GM19467 (cell line): ENCODE measurements around the gene CLCF1.
"Not testable (repeated sequence)": the region's sequence is repeated elsewhere in the genome, so short reads cannot be mapped to it uniquely, and the experiment has no call there.

ENCODE experiments used
- ATAC-seq: cut with Tn5 transposase; IDR thresholded peaks from one replicate; pipeline ENCODE4 v1.9.1; 2021; ENCODE audit warnings: mild to moderate bottlenecking, moderate library complexity; ENCODE audit not compliant: unreplicated experiment

CLCF1 gene

DNA sequence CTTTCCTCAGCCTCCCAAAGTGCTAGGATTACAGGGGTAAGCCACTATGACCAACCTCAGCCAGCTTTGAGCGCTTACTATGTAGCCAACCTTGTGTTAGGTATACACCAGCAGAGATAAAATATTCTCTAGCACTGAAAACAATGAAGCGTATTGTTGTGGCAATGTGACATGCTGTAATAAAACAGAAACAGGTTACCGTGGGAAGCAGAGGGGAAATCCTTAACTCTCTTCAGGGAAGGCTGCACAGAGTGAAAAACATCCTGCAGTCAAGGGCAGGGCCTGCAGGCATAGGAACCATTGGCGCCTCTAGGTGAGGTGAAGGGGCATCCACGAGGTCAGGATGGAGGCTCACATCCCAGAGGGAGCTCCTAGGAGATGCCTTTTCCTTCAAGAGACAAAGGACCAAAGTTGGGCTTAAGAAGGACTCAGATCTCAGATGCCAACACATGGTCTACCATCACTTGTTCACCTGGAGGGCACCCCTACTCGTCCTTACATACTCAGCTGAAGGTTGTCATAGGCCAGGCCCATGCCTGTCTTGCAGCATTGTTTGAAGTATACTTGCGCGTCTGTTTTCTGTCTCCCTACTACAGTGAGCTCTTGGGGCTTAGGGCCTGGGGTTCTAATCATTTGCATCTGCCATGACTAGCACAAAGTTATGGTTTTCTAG is 28.0 kb downstream of the CLCF1 start:
- ATAC-seq = no peak

DNA sequence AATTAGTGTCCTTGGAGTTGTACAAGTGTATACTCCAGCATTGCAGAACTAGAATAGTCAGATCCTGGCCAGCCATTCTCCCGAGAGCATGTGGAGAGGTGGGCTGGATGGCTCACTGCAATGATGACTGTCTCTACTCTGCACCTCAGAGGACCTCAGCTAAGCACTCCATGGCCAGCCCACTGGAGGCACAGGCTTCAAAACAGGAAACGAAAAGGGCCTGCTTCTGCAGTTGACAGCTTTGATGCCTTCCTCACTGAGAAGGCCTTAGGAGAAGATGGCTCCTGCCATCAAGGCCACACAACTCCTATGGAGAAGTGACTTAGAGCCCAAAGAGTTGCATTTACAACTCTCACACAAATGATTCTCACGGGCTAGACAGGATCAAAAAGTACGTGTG is 29.1 kb downstream of the CLCF1 start:
- no peak for ATAC-seq

DNA sequence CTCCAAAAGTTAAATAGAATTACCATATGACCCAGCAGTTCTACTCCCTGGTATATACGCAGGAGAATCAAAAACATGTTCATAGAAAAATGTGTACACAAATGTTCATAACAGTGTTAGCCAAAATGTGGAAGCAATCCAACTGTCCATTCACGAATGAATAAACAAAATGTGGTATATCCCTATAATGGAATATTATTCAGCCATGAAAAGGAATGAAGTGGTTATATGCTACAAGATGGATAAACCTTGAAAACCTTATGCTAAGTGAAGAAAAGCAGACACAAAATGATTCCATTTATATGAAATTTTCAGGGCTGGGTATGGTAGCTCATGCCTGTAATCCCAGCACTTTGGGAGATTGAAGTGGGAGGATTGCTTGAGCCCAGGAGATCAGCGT is 36.1 kb downstream of the CLCF1 start:
- ATAC-seq = no peak

DNA sequence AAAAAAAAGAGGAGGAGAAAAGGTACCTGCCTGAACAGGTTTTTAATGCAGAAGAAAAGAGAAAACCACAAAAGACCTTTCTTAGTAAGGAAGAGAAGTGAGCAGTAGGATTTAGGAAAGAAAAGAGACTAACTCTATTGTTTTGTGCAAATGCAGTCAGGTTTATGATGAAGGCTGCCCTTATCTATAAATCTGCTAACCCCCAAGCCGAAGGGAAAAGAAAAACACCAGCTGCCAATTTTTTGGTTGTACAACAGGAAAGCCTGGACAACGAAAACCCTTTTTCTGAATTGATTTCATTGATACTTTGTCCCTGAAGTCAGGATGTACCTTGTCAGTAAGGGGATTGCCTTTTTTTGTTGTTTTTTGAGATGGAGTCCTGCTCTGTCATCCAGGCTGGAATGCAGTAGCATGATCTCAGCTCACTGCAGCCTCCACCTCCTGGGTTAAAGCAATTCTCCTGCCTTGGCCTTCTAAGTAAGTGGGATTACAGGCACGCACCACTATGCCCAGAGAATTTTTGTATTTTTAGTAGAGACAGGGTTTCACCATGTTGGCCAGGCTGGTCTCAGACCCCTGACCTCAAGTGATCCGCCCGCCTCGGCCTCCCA is 41.2 kb downstream of the CLCF1 start:
- ATAC-seq = no peak

DNA sequence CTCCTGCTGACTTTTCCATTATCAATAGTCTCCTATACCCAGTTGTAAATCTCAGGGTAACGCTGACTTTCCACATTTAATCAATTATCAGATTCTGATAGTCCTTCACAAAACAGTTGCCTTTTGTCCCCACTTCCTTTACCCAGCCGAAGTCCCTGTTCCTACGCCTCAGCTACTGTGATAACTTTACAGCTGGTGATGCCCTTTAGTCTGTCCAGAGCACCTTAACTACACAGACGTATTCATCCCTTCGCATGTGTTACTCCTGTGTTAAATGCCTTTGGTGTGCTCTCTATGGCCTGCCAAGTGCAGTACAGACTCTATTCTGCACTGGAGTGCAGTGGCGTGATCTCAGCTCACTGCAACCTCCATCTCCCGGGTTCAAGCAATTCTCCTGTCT is 49.9 kb downstream of the CLCF1 start:
- ATAC-seq = no peak

DNA sequence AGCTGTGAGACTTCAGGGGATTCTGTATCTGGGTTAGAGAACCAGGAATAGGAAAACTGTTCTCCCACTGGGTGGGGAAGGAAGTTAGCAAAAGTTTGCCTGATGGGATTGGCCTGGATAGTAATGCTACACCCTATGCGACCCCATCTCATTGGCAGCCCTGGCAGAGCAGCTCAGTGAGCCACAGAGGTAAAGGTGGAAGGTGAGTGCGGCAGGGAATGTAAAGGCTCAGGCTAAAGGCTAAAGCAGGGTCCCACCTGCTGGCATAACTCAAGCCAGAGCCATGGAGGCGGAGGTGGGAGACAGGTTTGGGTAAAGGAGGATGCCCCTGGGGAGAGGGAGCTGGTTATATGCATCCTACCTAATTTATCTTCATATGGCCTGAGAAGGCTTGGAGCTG is 51.3 kb downstream of the CLCF1 start:
- no peak for ATAC-seq

DNA sequence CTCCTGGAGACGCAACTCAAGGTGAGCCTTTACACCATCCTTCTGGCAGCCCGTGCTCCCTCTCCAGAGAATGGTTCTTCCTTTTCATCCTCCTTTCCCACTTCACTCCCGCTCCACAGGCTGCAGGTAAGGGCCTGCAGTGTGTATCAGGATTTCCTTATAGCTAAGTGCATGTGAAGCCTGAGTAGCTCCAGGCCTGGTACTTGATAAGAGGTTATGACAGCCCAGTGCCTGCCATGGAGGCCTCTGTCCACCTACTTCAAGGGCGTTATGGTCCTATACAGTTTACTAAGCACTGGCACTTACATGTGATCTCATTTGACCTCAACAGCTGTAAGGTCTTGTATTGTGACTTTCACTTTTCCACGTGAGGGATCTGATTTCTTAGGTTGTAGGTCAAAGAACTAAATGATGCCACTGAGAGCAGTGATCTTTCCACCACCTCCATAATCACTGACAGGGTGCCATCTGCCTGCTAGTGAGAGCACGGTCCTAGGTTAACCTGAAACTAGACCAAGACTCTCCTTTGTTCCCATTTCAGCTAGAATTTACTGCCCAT is 52.0 kb downstream of the CLCF1 start:
- ATAC-seq = no peak

DNA sequence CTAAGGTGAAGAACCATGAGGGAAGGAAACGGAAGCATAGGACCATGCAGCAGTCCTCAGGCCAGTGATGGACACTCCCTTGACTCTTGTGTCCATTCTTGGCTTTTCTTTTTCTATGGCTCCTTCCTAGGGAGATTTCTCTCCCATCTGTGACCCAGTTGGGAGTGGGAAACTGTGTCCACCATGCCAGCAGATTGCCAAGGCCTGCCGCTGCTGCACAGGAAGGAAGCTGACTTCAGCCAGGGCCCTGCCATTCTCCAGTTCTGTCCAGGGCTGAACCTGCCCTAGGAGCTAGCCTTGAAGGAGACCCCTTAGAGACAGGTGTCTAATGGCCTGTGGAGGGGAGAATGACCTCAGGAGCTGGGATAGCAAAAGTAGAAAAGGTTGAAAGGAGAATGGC is 52.7 kb downstream of the CLCF1 start:
- no peak for ATAC-seq

DNA sequence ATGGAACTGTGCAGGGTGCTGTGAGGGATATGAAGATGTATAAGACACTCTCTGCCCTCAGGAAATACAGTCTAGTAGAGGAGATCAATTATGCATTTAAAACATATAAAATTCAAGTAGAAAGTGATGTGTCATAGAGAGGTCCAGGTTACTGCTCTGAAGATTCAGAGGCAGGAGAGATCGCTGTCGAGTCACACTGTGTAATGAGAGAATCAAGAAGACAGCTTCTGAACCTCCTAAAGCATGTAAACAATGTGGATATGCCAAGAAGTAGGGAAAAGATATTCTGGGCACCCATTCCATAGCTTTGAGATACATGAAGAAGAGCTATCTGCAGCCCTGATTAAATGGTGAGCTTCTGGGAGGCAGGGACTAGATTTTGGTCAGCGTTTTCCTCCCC is 53.4 kb downstream of the CLCF1 start:
- no peak for ATAC-seq

DNA sequence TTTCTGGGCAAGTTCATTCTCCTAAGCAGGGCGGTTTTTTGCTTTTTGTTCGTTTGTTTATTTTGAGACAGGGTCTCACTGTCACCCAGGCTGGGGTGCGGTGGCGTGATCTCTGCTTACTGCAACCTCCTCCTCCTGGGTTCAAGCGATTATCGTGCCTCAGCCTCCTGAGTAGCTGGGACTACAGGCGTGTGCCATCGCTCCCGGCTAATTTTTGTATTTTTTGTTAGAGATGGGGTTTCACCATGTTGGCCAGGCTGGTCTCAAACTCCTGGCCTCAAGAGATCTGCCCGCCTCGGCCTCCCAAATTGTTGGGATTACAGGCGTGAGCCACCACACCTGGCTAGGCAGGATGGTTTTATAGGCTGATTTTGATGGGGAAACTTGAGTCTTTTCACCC is 54.5 kb downstream of the CLCF1 start:
- ATAC-seq = not testable (repeated sequence)

DNA sequence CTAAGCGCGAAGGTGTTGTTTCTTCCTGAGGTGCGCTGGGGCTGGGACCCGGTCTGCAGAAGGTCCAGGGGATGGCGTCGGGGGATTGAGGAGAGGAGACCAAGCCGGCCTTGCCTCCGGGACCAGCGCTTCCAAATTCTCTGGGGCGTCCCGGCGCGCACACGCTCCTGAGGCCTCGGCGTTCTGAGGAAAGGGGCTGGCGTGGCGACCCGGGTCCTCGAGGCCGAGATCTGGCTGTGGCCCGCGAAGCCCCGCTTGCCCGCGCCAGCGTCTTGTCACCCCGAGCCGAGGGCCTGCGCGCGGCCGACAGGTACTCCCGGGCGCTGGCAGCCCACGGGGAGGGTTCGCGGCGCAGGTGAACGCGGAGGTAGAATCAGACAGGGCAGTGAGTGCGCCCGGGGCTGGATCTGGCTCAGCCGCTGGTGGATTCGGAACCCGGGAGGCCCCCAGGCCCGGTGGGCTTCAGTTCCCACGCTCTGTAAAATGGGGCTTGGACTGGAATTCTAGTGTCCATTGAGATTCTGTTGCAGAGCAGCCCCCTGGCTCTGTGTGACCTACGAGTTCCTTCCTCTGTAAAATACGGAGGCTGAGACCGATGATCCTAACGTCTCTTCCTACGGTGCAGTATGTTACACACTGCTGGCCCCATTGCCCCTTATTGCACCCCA is 55.4 kb downstream of the CLCF1 start:
- ATAC-seq = peak; percentile 17

DNA sequence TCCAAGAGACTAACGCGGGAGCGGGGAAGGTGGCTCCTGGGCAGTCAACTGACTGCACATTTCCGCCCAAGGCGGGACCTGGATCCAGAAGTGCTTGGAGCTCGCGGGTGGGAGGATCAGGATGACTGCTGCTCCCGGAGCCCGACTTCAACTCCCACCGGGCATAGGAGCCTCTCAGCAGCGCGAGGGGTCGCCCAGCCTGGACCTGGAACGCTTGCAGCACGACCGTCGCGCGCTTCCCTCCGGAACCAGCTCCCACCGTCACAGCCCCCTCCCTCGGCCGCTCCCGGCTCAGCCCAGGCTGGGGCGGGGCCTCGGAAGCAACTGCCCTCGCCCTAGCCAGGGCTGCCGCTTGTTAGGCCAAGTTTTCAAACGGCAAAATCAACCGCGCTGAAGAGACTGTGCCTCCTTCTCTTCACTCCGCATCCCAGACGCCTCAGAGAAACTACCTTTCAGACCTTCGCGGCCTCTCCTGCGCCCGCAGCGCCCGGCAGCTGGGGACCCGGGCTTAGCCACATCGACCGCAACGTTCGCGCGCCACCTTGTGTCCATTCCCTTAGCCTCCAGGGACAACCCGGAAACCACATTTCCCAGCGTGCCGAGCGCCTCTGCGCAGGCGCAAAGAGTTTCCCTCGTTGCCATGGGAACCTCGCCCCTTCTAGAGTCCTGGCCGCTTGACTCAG is 56.1 kb downstream of the CLCF1 start:
- peak; percentile 74 for ATAC-seq

DNA sequence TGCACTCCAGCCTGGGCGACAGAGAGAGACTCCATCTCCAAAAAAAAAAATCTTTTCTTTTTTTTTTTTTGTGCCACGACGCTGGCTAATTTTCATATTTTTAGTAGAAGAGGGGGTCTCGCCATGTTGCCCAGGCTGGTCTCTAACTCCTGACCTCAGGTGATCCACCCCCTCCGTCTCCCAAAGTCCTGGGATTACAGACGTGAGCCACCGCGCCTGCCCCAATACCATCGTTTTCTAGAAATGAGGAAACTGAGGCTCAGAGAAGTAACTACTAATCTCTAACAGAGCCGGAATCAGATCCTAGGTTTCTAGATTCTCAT is 56.6 kb downstream of the CLCF1 start:
- ATAC-seq = no peak

DNA sequence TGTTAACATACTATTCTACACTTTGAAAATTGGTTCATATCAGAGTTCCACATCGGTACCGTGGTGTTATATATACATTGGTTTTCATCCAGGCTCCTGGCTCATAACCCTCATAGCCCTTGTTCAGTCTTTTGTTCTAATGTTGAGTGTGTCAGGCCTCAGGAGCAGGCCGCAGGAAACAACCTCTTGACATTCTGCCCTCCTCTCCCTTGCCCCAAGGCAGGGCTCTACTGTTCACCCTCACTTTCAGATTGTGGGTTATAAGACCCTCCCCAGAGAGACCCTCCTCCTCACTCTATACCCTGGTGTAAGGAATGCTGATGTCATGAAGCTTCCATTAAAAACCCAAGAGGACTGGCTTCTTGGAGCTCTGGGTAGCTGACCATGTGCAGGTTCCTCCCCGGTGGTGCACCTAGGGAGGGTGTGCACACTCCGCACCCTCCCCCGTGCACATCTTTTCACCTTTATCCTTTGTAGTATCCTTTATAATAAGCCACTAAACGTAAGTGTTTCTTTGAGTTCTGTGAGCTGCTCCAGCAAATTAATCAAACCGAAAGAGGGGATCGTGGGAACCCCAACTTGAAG is 58.0 kb downstream of the CLCF1 start:
- ATAC-seq = no peak

DNA sequence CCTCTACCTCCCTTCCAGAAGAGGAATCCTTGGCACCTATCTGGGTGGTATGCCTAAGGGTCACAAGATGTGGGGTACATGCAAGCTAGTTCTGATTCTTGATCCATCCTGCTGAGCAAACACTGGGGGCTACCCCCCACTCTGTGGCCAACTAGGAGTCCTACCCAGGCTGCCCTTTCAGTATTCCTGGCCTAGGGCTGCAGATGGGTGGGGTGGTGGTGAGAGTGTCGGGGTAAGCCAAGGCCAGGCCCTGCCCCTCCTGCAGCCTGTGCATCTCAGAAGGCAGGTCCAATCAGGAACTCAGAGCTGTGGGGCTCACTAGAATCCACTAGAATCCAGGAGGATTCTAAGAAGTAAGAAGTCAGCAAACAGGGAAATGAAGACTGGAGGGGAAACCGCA is 59.2 kb downstream of the CLCF1 start:
- no peak for ATAC-seq
